HG03432 (cell line): Measurements from ENCODE around the gene CCM2.

Experiments used
- ATAC-seq: cut with Tn5 transposase; IDR thresholded peaks from one replicate; pipeline ENCODE4 v1.9.1; 2021; ENCODE audit warnings: mild to moderate bottlenecking, moderate library complexity; ENCODE audit not compliant: unreplicated experiment

Gene CCM2

DNA sequence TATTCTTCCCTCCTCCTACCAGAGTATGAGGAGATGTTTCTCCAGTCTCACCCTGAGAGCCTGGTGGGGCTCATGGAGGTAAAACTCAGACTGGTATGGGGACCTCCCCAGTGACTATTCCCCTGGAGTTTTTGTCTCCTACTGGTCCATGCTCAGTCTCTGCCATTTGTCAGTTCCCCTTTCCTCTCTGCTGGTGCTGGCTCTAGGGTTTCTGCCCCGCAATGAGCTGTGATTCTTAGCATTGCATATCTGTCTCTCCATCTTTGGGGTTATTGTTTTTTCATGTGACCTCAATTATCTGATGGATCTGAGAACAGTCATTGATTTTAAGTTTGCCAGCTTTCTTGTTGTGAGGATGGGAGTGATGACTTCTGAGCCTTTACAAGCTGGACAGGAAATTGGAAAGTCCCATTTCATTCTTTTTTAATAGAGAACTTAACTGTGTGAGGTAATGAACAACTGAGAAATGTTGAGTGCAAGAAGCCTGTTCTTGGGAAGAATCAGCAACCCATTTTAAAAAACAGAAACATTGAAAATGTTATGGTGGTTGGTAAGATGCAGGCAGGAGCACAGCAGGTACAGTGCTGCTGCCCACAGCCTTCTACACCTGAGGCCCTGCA is 61.9 kb downstream of the CCM2 start:
- no peak for ATAC-seq

DNA sequence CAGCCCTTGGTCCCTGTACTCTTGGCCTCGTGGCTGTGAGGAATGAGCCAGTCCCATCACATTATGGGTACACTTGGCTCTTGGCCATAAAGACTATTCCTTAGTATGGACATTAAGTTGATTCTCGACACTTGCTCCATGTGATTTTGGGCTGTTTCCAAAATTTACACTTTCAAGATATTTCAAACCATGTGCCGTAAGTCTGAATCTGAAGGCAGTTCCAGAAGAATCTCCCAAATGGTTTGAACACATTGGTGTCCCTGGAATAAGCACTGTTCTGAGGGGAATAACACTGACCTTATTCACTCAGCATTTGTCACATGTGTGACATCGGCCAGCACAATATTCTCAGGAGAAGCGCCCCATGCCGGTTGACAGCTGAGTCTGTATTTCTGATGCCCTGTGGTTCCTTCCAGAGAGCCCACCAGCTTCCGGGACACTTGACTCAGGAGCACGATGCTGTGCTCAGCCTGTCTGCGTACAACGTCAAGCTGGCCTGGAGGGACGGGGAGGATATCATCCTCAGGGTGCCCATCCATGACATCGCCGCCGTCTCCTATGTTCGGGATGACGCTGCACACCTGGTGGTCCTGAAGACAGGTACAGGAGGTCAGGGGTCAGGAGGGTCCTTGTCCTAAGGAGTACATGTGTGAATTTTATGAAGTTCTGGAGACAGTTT is 64.2 kb downstream of the CCM2 start:
- ATAC-seq: no peak

DNA sequence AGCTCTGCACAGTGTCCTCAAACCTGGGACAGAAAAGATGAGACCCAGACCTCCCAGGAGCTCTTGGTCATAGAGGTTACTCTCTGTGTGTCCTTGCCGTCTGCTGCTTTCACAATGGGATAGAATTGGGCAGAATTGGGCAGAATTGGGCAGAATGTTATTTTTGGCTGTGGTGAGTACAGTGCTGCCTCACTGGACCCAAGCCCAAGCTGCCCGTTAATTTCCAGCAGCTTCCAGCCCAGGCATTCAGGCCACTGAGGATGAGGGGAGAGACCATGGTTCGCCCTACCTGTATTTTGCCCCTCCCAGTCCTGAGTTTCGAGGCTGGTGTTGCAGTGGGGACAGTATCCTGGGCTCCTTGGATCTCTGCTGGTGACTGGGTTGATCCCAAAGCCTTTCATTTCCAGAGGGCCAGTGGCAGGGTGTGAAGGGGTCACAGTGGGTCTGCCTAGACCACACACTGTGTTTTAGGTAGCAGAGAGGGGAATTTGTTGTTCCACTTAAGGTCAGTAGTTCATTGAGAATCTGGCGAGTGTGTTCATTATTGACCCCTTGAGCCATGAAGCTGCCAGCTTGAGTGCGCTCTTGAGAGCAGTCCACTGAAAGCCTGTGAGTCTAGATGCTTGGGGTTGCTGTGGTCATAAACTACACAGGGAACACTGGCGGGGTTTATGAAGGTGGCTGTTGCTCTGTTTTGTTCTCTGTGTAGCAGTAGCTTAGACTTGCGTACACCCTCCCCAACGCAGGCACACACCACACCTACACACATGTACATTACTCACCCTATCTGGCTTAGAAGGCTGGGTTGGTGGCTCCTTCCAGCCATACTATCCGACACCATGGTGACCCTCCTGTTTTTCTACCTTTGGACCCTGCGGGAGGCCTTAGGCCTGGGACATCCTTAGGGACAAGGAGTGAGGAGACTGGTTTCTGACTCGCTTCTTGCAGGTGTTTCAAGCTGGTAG is 65.3 kb downstream of the CCM2 start:
- no peak for ATAC-seq

DNA sequence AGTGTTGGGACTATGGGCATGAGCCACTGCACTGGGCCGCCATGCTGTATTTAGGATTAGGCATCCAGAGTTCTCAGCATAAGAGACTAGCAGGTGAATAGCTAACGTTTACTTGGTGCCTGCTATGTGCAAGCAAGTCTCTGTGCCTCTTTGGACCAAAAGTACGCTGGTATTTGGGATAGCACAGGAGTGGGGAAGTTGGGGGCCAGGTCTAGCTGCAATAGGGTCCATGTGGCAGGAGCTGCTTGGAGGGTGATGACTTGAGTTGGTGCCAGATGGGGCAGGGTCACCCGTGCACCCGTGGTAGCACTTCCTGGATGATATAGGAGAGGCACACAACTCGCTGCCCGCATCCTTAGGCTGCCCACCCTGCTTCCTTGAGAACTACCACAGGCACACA is 66.4 kb downstream of the CCM2 start:
- no peak for ATAC-seq

DNA sequence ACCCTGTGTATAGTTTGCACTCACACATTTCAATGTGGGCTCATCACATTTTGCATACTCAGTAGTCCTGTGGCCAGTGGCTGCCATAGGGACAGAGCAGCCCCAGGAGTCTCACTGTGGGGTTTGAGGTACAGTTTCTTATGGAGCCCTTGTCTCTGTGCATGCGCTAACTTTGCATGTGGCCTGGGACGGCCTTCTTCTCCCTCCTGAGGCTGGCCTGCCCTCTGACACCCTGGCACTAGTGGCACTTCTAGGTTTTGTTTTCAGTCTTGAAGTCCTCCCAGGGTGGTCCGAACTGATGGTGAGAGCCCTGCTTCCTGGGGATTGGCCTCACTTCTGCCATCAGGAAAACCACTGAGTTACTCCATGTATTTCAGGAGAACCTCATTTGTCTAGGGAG is 67.6 kb downstream of the CCM2 start:
- no peak for ATAC-seq

DNA sequence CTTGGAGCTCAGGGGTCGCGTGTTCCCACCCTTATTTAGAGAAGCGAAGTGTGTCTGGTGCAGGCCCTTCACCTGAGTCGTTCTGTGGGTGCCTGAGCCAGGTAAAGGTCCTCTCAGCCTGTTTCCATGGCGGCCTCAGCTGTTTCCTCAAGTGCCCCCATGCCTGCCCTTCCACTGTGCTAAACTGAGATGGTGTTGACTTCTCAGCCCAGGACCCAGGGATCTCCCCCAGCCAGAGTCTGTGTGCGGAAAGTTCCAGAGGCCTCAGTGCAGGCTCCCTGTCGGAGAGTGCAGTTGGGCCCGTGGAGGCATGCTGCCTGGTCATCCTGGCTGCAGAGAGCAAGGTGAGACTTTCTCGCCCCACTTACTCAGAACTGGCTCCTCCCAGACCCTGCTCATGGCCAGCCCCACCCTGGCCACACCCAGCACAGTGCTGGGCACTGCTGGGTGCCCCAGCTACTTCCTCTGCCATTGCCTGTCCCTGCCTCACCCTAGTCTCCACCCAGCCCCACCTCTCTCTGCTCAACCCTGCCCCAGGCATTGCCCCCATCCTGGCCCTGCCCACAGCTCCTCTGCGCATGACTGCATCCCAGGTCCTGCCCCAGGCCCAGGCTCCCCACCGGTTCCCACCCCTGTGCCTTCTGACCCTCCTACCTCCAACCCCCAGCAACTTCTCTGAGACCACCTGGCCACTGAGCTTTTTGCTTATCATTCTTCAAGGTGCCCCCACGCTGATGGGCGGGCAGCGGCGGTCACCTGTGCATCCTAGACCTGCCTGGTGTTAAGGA is 68.4 kb downstream of the CCM2 start:
- no peak for ATAC-seq

DNA sequence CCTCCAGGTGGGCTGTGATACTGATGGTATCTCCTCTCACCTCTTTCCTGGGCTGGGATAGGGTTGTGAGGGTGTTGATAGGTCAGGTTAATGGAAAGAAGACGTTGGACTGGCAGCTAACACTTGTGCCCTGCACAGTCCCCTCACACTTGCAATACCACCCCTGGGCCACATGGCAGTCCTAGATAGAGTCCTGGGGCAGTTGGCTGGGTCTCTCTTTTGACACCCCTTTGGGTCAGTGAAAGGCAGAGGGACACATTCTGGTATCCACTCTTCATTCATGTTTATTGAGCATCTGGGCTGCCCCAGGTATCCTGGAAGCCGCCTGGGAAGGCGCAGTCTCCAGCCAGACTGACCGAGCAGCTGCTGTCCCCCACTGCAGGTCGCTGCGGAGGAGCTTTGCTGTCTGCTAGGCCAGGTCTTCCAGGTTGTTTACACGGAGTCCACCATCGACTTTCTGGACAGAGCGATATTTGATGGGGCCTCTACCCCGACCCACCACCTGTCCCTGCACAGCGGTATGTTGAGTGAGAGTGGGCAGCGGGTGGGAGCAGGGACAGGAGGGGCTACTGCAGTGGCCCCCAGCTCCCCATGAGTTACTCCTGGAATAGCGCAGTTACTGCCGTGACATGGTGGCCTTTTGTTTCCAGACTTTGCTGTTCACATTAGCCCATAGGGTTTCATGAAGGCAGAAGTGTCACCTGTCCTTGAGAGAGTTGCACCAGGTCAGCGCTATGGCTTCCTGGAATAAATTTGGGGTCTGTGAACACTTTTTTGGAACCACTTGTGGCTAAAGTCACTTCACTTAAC is 69.6 kb downstream of the CCM2 start:
- ATAC-seq: no peak

DNA sequence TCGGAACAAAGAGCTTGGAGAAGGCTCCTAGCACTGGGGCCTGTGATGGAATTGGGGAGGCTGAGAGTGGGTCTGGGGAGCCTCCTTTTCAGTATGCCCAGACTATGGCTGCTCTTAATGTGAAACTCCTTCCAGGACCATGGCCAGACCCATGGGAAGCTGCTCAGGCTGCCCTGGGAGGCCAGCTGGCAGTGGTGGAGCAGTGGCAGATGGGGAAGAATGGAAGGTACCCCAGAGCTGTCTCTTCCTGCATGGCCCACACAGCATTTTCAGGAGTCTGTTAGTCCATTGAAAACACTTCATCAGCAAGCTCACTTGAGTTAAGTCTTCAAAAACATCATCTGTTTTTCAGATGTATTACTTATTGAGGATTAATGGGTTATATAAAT is 70.2 kb downstream of the CCM2 start:
- ATAC-seq: no peak

DNA sequence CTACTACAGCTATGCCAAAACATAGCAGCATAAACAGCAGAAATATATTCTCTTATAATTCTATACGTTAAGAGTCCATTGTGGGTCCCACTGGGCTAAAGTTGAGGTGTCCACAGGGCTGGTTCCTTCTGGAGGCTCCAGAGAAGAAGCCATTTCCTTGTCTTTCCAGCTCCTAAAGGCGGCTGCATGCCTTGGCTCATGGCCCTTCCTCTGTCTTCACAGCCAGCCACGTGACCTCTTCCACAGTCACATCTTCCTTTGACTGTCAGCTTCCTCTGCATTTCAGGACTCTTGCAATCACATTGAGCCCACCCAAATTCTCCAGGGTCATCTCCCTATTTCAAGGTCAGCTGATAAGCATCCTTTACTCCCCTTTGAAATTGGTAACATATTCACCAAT is 71.5 kb downstream of the CCM2 start:
- no peak for ATAC-seq

DNA sequence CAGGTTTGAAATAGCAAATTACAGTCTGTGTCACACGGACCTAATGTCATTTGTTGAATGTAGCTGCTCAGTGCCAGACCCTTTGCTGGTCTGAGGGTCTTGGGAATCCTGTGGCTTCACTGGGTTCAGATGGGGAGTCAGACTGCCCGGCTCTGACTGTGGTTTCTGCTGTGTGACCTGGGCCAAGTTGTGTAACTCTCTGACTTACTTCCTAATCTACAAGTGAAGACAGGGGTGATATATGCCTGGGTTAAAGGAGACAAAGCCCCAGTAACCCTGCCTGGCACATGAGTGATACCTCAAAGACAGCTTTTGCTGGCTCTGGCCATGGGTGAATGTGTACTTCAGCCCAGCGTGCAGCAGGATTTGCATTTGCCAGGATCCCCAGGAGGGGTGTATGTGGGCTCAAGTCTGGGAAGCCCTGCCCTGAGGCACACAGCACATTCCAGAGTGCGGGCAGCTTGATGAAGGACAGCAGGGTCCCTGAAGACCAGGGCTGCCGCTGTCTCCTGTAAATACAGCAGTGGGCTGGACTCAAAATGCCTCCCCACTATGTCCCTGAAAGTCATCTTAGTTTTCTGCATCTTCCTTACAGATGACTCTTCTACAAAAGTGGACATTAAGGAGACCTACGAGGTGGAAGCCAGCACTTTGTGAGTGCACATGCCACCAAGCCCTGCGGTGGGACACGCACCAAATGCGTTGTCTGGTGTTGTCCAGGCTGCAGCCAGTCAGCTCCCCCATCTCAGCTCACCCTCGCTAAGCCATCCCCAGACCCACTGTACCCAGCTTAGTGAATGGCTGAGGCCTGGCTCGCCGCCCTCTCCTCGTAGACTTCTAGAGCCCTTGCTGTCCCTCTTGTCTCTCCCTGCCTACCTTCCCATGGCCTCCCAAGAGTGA is 72.4 kb downstream of the CCM2 start:
- no peak for ATAC-seq

DNA sequence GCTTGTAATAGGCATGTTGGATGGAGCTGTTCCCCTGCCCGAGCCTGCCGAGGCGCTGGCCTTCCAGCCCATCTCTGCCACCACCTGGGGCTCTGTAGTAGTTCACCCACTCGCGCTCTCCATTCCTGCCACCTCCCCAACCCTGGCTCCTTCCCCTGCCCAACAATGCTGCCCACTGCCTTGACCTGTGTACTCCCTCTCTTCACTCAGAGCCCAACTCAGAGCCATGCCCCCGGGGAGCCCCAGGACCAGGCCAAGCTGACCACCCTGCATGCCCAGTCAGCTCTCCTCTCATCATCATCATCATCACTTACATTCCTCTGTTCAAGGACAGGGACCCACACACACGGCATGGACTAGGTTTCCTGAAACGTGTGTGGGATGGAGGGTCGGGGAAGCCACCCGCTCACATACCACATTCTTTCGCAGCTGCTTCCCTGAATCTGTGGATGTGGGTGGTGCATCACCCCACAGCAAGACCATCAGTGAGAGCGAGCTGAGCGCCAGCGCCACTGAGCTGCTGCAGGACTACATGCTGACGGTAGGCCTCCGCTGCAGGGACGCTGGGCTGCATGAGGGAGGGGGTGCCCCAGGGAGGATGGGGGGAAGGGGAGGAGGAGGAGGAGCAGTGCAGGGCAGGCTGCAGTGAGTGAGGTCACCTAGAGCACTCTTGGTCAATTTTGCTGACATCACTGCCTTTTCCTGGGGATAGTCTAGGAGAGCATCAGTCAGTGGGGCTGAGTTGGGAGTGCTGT is 73.2 kb downstream of the CCM2 start:
- no peak for ATAC-seq

DNA sequence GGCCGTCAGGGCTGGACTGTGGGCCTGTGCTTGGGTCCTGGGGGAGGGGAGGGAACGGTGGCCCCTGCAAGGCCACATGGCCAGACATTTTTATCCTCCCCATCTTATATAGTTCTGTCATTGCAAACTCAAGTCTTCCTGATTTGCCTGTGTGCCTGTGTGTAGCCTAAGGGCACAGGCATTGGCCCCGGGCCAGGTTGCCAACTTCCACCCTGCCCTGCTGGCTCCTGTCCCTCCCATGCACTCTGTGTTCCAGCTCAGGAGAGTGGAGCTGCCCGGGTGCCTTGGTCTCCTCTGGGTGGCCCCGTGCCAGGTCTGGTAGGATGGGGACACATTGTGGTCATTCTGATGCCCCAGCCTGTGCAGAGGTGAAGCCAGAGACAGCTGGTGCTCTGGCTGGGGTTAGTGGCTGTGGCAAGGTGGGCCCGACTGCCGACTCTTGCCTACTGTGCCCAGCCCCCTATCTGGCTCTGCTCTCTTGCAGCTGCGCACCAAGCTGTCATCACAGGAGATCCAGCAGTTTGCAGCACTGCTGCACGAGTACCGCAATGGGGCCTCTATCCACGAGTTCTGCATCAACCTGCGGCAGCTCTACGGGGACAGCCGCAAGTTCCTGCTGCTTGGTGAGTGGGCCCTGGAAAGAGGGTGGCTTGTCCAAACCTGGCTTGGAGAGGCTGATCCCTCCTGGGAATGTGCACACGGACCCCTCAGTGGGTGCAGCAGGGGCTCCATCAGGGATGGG is 74.0 kb downstream of the CCM2 start:
- no peak for ATAC-seq

DNA sequence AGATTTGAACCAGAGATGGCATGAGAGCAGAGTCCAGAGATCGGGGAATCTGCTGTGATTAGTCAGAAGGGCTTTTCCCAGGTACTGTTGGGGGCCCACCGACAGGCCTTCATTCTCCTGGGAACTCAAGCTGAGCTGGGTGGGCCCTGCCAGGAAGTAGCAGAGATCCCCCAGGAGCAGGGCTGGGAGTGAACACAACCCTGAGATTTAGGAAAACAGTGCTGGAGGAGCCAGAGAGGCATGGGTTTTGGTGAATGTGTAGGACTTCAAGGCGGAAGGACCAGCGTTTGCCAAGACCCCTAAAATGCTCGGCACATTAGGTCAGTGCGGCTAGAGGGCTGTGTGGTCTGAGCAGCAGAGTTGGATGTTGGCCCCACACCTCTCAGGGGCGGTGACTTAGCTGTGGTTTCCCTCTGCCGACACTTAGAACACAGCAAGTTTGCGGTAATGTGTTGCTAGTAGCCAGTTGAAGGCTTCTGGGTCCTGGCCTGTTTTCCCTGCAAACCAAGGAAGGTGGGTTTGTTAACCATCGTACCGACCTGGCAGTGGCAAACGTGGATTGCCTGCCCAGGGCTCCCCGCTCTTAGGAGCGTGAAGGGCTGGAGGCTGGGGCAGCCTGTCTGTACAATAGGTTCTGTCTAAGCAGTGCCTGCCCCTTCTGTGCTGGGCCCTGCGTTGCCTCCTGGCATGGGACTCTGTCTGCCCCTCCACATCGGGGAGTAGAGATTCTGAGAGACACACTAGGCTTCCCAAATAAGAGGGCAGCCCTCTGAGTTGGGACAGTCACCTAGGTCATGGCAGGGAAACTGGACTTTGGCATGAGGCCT is 74.7 kb downstream of the CCM2 start:
- ATAC-seq: no peak

DNA sequence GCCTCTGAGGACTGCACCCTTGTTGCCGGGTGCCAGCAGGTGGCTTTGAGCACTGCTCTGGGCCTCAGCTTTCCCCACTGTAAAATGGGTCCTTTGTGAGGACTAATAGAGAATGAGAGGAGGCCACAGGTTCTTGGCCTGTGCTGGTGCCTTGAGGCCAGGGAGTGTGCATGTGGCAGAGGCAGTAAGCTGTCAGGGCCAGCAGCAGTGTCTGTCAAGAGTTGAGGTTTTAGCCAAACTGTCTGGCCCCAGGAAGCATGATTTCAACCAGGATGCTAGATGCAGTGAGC is 75.3 kb downstream of the CCM2 start:
- no peak for ATAC-seq

DNA sequence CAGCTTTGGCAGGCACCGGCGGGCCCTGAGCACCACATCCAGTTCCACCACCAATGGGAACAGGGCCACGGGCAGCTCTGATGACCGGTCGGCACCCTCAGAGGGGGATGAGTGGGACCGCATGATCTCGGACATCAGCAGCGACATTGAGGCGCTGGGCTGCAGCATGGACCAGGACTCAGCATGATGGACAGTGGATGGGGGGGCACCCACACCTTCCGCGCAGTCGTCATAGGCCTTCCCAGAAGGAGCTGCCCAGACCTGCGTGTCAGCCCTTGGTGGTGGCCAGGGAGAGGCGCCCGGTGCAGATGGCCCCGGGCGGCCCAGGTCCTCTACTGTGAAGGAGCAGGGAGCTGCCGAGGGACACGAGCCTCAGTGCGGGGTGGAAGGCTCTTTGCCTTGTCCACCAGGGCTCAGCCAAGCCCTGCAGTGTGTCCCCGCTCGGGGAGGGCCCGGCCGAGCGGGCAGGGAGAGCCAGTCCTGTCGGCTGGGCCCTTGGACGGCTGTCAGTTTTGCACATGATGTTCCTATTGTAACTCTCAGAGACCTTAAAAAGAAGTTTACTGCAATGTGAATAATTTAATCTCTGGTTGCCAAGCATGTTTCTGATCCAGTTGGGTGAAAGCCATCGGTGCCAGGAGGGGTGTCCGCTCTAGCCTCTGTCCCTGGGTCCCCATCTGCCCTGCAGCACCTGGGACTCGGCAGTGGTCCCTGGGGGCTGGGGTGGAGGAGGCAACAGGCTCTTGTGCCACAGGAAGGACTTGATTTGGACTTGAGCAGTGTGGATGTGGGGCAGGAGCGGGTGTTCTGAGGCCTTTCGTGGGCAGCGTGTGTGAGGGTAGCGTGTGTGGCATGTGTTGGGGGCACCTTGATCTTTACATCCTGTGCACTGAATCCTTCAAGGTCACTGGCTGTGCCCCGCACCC is 76.1 kb downstream of the CCM2 start:
- no peak for ATAC-seq

DNA sequence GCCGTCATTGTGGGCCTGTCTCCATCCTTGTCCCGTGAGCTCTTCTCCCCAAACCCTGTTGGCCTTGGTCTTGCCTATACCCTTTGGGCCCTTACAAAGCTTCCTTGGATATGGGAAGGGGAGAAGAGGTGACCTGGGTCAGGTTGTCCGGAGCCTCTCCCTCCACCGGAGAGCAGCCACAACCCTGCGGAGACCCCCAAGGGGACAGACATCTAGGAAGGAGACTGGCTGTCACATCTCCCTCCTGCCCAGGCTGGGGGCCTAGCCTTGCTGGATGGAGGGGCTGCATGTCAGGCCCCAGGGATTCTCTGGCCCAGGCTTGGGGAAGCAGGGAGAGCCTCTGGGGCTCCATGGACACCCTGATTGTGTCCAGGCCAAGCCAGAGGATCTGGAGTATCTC is 76.9 kb downstream of the CCM2 start:
- no peak for ATAC-seq
